ENCODE measurements around the gene RPH3AL.

DNA sequence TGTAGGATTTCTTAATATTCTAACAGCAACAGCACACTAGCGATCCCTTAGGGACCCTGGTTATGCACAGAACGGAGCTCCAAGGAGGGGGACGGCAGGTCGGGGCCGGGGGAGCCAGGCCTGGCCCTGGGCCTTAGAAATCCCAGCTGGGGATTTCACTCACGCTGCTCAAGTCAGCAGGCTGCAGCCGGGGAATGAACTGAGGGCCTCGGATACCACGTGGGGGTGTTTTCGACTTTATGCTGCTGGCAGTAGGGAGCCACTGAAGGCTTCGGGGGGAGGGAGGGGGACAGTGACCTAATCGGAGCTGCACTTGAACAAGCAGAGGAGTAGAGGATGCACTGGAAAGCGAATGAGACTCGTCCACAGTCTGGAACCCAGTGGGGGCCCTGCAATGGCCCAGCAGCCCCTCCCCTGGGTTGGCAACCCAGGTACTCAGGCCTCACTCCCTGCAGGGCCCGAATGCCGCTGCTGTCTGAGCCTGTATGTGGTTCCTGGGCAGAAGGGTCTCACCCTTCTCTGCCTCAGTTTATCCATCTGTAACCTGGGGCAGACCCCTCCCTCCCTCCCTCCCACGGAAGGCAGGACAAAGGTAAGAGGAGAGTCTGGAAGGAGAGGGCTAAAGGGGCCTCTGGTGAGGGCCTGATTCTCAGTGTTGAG is 53.7 kb downstream of the RPH3AL start:
- TF ChIP-seq CTCF (IDR thresholded peaks at IDR 0.05): no peak
- no peak for TF ChIP-seq POLR2AphosphoS5 (IDR thresholded peaks at IDR 0.05)
- TF ChIP-seq POLR2A (IDR thresholded peaks at IDR 0.05): no peak

Data from prostate gland (tissue), 2 donors.